ENCODE measurements around the gene INO80B.
A peak's percentile ranks its signal among the peaks of the same experiment; 100 is the strongest.
"Not testable (repeated sequence)": the region's sequence is repeated elsewhere in the genome, so short reads cannot be mapped to it uniquely, and the experiment has no call there.

The INO80B gene

DNA sequence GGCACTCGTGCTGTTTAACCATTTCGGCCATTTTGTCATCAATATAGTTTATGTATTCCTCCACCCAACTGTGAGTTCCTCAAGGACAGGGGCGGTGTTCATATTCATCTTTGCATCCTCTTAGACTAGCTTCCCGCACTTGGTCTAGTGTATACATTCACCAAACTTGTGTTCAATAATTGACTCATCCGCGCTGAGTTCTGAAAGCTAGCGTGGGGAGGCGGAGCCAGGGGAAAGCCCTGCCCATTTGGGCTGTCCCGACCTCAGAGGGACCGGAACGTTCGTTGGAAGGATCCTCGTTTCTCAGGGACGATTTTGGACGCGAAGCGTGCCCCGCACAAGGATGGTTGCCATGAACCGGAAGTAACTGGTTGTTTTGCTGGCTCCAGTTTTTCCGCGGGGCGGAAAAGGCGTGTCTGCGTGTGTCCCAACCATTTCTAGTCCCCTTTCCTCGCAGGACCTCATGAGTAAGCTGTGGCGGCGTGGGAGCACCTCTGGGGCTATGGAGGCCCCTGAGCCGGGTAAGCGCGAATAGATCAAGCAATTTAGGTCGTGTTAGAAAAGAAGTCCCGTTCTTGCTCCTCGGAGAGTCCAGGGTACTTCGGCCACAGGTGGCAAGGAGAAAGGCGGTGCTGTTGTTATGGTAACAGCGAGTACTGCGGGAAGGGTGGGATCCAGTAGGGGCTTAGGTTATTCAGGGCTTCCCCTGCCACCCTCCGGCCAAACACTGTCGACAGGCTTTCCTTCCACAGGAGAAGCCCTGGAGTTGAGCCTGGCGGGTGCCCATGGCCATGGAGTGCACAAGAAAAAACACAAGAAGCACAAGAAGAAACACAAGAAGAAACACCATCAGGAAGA lies at the start of gene INO80B:
Gene INO80B (plus strand): TSS at position 434 of the 858 bp plus-strand sequence. CDS start 30 bp downstream, at position 464.
- peak; percentile 92 for DNase-seq (ENCODE audit: low spot score)

- DNase-seq (ENCODE audit: low spot score): no peak
These were observed 48.9 kb upstream of the INO80B start for GRCh38 chr2:74406035-74406434.

DNA sequence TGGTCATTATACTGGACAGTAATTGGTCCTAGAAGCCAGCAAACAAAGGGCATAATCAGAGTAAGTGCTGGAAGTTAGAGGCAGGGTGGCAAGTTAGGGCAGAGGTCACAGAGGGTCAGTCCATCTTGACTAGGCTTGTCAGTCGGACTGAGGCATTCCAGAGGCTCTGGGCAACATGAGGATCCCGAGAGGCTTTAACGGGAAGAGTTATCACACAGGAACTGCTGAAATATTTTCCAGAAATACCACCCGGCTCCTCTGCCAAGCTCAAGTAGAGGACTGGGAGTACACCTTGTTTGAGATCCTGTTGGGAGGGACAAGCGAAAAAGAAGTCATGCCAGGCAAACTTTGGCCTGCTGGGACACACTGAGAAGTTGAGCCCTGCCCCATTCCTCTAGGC lies 47.2 kb upstream of the INO80B start:
- no peak for DNase-seq (ENCODE audit: low spot score)

DNA sequence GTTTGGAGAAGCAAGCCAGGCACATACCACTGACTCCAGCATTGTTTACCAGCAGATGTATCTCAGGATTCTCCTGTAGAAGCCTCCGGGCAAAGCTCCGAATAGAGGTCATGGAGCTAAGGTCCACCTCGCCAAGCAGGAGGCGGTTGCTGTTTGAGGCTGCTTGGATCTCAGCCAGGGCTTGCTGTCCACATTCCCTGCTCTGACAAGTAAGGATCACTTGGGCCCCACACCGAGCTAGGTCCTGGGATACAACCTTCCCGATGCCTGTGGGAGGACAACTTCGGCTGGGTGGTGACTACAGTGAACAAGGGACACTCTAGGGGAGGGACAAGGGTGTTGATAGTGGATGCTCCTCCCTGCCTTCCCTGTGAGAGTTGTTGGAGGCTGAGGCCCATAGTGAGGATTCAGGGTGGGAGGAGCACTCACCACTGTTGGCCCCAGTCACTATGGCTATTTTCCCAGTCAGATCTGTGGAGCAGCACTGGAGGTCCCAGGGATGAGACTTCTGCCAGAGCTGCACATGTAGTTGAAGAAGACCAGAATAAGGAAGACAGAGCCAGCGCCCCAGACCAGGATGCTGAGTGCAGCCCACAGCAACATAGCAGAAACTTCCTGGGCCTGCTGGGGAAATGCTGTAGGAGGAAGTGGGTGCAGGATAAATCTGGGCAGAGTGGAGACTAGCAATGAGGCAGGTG lies 41.7 kb upstream of the INO80B start:
- no peak for DNase-seq (ENCODE audit: low spot score)

DNA sequence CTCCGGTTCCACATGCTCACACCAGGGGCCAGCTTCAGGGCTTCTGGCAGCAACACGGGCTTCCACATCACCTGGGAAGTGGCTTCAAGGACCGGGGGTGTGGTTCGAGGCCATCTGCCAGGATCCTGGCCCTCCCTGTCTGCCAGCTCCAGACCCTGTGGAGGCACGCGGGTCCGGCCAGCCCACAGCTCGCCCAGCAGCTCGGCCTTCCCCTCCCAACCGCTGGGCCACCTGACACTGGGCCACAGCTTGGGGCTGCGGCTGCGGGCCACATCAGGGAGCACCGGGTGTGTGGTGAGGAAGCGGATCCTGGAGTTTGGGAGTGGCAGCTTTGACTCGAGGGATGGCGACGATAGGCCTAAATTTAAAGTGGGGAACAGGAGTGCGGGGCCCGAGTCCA lies 40.4 kb upstream of the INO80B start:
- no peak for DNase-seq (ENCODE audit: low spot score)

DNA sequence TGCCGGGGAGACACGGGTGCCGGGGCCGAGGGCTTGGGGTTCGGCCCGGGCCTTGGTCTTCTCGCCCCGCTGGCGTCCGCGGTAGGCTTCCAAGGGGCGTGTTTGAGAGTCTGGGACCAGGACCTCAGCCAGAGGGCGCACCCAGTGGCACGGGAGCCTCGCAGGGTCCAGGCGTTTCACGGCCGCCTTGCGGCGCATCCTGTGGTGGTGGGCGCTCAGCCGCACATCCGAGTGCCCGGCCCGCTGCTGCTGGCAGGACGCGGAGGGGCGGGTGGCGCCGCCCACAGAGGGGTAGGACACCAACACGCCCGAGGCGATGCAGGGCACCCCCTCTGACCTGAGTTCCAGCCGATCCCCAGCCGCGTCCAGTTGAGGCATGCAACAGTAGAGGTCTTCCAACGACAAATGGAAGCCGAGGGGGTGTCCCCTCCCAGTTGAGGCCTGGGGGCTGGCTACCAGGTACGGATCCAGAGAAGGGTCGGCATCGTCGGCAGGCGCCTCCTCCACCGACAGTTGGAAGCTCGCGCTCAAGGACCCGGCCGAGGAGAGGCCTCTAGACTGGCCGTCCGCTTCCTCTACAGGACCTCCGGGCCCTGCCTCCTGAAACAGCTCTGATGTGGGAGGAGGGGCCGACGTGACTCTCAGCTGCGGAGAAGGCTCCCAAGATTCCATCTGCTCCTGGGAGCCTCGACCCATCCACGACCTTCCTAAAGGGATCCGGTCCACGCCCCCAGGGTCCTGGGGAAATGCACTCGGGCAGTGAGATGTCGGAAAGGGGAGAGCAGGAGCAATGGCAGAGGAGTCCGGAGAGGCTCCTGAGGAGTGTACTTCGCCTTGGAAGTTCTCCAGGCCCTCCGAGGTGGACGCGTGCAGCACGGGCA lies 39.8 kb upstream of the INO80B start:
- DNase-seq (ENCODE audit: low spot score): peak; percentile 71

GRCh38 chr2:74415762-74416395 lies 39.0 kb upstream of the INO80B start:
- DNase-seq (ENCODE audit: low spot score): no peak

GRCh38 chr2:74416778-74417177 lies 38.1 kb upstream of the INO80B start:
- no peak for DNase-seq (ENCODE audit: low spot score)

DNA sequence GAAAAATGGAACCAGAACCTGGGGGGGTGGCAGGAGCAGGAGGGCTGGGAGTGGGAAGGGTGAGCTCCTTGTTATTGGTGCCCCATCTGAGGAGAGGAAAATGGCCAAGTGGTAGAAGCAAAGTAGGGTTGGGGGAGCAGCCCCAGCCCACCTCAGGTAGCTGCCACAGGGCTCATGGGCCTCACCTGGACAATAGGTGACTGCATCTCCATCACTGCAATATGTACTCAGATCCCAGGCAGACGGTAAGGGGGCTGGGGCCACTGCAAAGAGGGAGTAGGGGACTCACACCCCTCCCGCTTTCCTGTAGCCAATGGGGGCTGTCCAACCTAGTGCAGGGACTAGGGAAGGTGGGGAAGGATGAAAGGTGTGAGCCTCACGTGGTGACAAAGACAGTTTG lies 37.7 kb upstream of the INO80B start:
- no peak for DNase-seq (ENCODE audit: low spot score)

- no peak for DNase-seq (ENCODE audit: low spot score)
These were observed 37.1 kb upstream of the INO80B start for GRCh38 chr2:74417763-74418162.

GRCh38 chr2:74418312-74418711 lies 36.6 kb upstream of the INO80B start:
- DNase-seq (ENCODE audit: low spot score): no peak

- no peak for DNase-seq (ENCODE audit: low spot score)
These were observed 35.5 kb upstream of the INO80B start for GRCh38 chr2:74419345-74419744.

DNA sequence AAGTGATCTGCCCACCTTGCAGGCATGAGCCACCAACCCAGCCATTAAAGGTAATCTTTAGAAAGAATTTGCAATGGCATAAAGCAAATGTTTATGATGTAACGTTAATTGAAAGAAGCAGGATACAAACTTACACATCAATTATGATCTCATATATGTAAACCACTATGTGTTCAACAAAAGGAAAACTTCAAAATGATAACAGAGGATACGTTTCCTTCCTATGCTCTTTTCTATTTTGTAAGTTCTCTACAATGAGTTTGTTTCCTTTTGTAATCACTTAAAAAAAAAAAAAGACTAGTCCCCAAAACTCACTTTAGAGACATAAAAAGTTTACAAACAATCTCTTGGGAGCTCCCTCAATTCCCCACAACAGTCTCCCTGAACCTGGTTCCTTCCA lies 34.9 kb upstream of the INO80B start:
- DNase-seq (ENCODE audit: low spot score): no peak

GRCh38 chr2:74420443-74421103 lies 34.3 kb upstream of the INO80B start:
- not testable (repeated sequence) for DNase-seq (ENCODE audit: low spot score)

DNA sequence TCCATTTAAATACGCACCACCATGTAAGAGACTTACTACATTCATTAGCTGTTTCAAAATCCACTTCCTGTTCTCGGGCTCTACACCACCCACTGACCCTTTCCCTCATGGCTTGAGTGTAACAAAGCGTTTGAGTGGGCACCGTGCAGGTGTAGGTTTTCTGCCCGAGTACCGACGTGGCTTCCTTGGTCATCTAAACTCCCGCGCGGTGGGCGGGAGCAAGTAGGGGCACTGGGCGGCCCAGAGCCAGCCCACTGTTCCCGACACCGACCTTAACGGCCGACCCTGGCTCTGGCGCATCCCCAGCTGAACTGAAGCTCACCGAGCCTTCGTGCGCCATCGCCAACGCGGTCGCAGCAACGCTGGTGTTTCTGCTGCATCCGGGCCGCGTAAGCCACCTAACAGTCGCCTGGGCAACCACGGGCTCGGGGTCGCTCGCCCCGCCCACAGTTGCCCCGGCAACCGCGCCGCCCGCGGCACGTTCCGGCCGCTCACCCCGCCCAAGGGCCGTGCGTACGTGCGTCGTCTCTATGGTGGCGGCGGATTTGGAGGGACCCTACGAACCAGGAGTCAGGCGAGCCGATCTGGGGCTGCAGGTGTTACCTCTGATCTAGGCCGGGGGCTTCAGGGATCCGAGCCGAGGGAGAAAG lies 33.5 kb upstream of the INO80B start, which contains the start of the genes C2orf81 and WDR54:
Gene C2orf81 (minus strand): TSS at position 399 of the 650 bp plus-strand sequence. CDS start 59 bp downstream, at position 340.
Gene WDR54 (plus strand): TSS at position 510 of the 650 bp plus-strand sequence. CDS start 424 bp downstream, outside the sequence.
- peak; percentile 98 for DNase-seq (ENCODE audit: low spot score)

- DNase-seq (ENCODE audit: low spot score): no peak
These were observed 31.4 kb upstream of the INO80B start for GRCh38 chr2:74423231-74424095.

DNA sequence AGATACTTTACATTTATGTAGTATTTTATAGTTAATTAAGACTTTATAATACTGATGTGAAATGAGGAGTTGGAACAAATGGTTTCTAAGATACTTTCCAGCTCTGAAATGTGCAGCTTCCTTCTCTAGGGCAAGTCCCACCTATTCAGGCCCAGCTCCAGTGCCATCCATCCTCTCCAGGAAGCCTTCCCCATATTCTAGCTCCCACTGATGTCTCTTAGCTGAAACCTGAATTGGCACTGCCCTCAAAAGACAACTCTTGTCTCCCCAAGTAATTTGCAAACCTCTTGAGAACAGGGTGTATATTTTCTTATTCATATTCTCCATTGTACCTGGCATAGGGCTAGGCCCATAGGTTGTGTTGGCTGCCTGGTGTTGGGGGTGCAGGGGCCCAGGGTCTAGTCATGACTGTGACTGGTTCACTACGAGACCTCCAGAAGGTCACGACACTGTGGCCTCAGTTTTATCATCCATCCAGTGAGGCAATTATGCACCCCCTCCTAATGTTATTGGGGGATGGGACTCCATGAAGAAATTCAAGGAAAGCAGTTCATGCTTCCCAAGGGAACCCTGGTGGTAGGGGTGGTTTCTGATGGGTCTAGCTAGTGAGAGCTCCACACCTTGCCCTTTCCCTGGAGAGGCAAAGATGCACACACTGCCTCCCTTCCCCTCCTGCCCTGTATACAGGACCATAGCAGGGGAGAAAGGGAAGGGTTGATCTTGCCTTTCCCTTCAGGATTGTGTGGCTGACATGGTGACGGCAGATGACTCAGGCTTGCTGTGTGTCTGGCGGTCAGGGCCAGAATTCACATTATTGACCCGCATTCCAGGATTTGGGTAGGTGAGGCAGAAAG lies 30.5 kb upstream of the INO80B start:
- no peak for DNase-seq (ENCODE audit: low spot score)

DNA sequence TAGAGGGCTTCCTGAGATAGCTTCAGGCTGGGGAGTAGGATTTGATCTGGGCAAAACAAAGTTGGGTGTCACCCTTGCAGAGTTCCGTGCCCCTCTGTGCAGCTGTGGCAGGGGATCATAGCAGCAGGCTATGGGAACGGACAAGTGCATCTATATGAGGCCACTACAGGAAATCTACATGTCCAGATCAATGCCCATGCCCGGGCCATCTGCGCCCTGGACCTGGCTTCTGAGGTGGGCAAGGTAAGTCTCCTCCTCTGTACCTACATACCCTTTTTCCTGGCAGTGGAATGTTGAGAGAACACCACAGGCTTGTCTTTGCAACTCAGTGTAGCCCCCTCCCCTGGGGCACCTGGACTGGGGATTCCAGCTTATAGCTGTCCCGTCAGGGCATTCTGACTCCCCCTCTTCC lies 29.9 kb upstream of the INO80B start:
- no peak for DNase-seq (ENCODE audit: low spot score)

- DNase-seq (ENCODE audit: low spot score): no peak
These were observed 29.4 kb upstream of the INO80B start for GRCh38 chr2:74425523-74425922.
